Loucy (cell line): ENCODE measurements around the gene TRIM2.

Experiments used
- H2AFZ ChIP-seq: fragments of 200-600 bp; sonication (generic); 2 replicates; pipeline ENCODE4 v1.6.0; 2016; ENCODE audit warnings: antibody characterized with exemption, mild to moderate bottlenecking, low read length, moderate library complexity
- H3F3A ChIP-seq: fragments of 200-600 bp; 2 replicates; pipeline ENCODE4 v1.6.0; 2016; ENCODE audit warnings: antibody characterized with exemption, low read depth, mild to moderate bottlenecking
- H3K27me3 ChIP-seq: fragments of 200-600 bp; sonication (generic); 2 replicates; pipeline ENCODE4 v1.6.1; 2014; ENCODE audit warnings: low read length, mild to moderate bottlenecking; ENCODE audit not compliant: insufficient read depth, poor library complexity, severe bottlenecking
- H3K36me3 ChIP-seq: fragments of 200-600 bp; sonication (generic); 2 replicates; pipeline ENCODE4 v1.6.1; 2016; ENCODE audit warnings: low read length; ENCODE audit not compliant: insufficient read depth
- H3K4me1 ChIP-seq: fragments of 200-600 bp; sonication (generic); 2 replicates; pipeline ENCODE4 v1.5.1; 2014; ENCODE audit warnings: low read length, mild to moderate bottlenecking; ENCODE audit not compliant: insufficient read depth, poor library complexity, severe bottlenecking
- H3K4me2 ChIP-seq: fragments of 200-600 bp; sonication (generic); 2 replicates; pipeline ENCODE4 v1.6.0; 2014; ENCODE audit warnings: antibody characterized with exemption, low read length, low read depth, mild to moderate bottlenecking; ENCODE audit not compliant: poor library complexity, severe bottlenecking
- H3K4me3 ChIP-seq: fragments of 200-600 bp; sonication (generic); 2 replicates; pipeline ENCODE4 v1.5.1; 2014; ENCODE audit warnings: low read length, mild to moderate bottlenecking, mixed read lengths; ENCODE audit not compliant: poor library complexity, severe bottlenecking
- H3K79me2 ChIP-seq: fragments of 200-600 bp; sonication (generic); 2 replicates; pipeline ENCODE4 v1.6.1; 2014; ENCODE audit warnings: low read length; ENCODE audit not compliant: insufficient read depth
- H3K9ac ChIP-seq: fragments of 200-600 bp; sonication (generic); 2 replicates; pipeline ENCODE4 v1.6.0; 2014; ENCODE audit warnings: mild to moderate bottlenecking, low read depth, low read length, moderate library complexity; ENCODE audit not compliant: poor library complexity, severe bottlenecking
- H3K9me2 ChIP-seq: fragments of 200-600 bp; sonication (generic); replicated peaks from 2 replicates; pipeline ENCODE4 v1.6.1; 2016; ENCODE audit warnings: low read depth, low read length, mixed read lengths
- H3K9me3 ChIP-seq: fragments of 200-600 bp; sonication (generic); 2 replicates; pipeline ENCODE4 v1.6.1; 2014; ENCODE audit warnings: mild to moderate bottlenecking, antibody characterized with exemption, low read length, low read depth; ENCODE audit not compliant: insufficient read depth
- H4K20me1 ChIP-seq: fragments of 200-600 bp; sonication (generic); 2 replicates; pipeline ENCODE4 v1.6.0; 2014; ENCODE audit warnings: antibody characterized with exemption, low read length, mild to moderate bottlenecking; ENCODE audit not compliant: insufficient read depth, poor library complexity, severe bottlenecking
- CTCF ChIP-seq: fragments of 200-600 bp; sonication (generic); conservative IDR thresholded peaks from 2 replicates; pipeline ENCODE4 v1.5.1; 2014; ENCODE audit warnings: mild to moderate bottlenecking, antibody characterized with exemption, low read length
- EZH2phosphoT487 ChIP-seq: fragments of 200-600 bp; IDR thresholded peaks from 2 replicates; pipeline ENCODE4 v1.6.1; 2018; ENCODE audit warnings: antibody characterized with exemption, mild to moderate bottlenecking, moderate library complexity, borderline replicate concordance

Gene TRIM2

GRCh38 chr4:153273751-153274150 is 69.5 kb downstream of the TRIM2 start:
- no peaks in the 10 kb centered on the region for H3K36me3 ChIP-seq
- H3K4me1 ChIP-seq: peaks cover under 1% of the 10 kb centered on the region
- no peaks in the 10 kb centered on the region for H3K79me2 ChIP-seq
- no peaks in the 10 kb centered on the region for H3F3A ChIP-seq
- no peak overlapping the region for H3K9ac ChIP-seq
- H3K4me2 ChIP-seq: no peak overlapping the region
- H2AFZ ChIP-seq: no peak overlapping the region
- TF ChIP-seq EZH2phosphoT487 (no peak), CTCF (no peak)
- H4K20me1 ChIP-seq: no peaks in the 10 kb centered on the region
- H3K9me2 ChIP-seq: no peaks in the 10 kb centered on the region
- H3K4me3 ChIP-seq: no peak overlapping the region
- no peaks in the 10 kb centered on the region for H3K9me3 ChIP-seq
- H3K27me3 ChIP-seq: no peaks in the 10 kb centered on the region

GRCh38 chr4:153274967-153275366 is 70.7 kb downstream of the TRIM2 start:
- Histone ChIP-seq H3K36me3 (no peaks in the 10 kb centered on the region), H3K9me2 (no peaks in the 10 kb centered on the region), H2AFZ (no peak overlapping the region), H3K9ac (no peak overlapping the region), H4K20me1 (no peaks in the 10 kb centered on the region), H3K4me3 (no peak overlapping the region), H3K4me2 (no peak overlapping the region), H3F3A (no peaks in the 10 kb centered on the region), H3K9me3 (no peaks in the 10 kb centered on the region), H3K27me3 (no peaks in the 10 kb centered on the region), H3K4me1 (no peaks in the 10 kb centered on the region), H3K79me2 (no peaks in the 10 kb centered on the region)
- TF ChIP-seq EZH2phosphoT487 (no peak), CTCF (no peak)

- no peaks in the 10 kb centered on the region for H4K20me1 ChIP-seq
- no peaks in the 10 kb centered on the region for H3K9me2 ChIP-seq
- no peak overlapping the region for H3K4me3 ChIP-seq
- H3F3A ChIP-seq: no peaks in the 10 kb centered on the region
- H3K79me2 ChIP-seq: no peaks in the 10 kb centered on the region
- H3K4me1 ChIP-seq: no peaks in the 10 kb centered on the region
- no peak overlapping the region for H3K9ac ChIP-seq
- H3K9me3 ChIP-seq: no peaks in the 10 kb centered on the region
- no peak overlapping the region for H3K4me2 ChIP-seq
- H3K27me3 ChIP-seq: no peaks in the 10 kb centered on the region
- no peaks in the 10 kb centered on the region for H3K36me3 ChIP-seq
- no peak overlapping the region for H2AFZ ChIP-seq
- TF ChIP-seq CTCF (no peak), EZH2phosphoT487 (no peak)
These were observed 71.4 kb downstream of the TRIM2 start for GRCh38 chr4:153275380-153276276.
